HEK293T (cell line): ENCODE measurements around the gene ZPR1.

Experiments
- ARNT ChIP-seq: fragments of 450-650 bp; IDR thresholded peaks from 2 replicates; pipeline ENCODE4 v1.6.1; 2017; ENCODE audit warnings: mild to moderate bottlenecking
- BHLHE40 ChIP-seq: fragments of 450-650 bp; IDR thresholded peaks from 2 replicates; pipeline ENCODE4 v1.6.1; 2016; ENCODE audit warnings: mild to moderate bottlenecking, moderate library complexity, borderline replicate concordance
- FOXK2 ChIP-seq: fragments of 450-650 bp; IDR thresholded peaks from 2 replicates; pipeline ENCODE4 v1.6.1; 2016; ENCODE audit warnings: mild to moderate bottlenecking
- FOXM1 ChIP-seq: fragments of 450-650 bp; IDR thresholded peaks from 2 replicates; pipeline ENCODE4 v1.6.1; 2017; ENCODE audit warnings: mild to moderate bottlenecking, borderline replicate concordance
- HDGF ChIP-seq: fragments of 450-650 bp; IDR thresholded peaks from 2 replicates; pipeline ENCODE4 v1.6.1; 2017; ENCODE audit warnings: antibody characterized with exemption, borderline replicate concordance
- NFRKB ChIP-seq: fragments of 450-650 bp; IDR thresholded peaks from 2 replicates; pipeline ENCODE4 v1.6.1; 2016; ENCODE audit warnings: mild to moderate bottlenecking, moderate library complexity
- PKNOX1 ChIP-seq: fragments of 450-650 bp; IDR thresholded peaks from 2 replicates; pipeline ENCODE4 v1.6.1; 2016

GRCh38 chr11:116812109-116812508, 24.3 kb upstream of the ZPR1 start:
- TF ChIP-seq NFRKB (no peak), HDGF (no peak), BHLHE40 (no peak), ARNT (no peak), FOXM1 (no peak), FOXK2 (no peak), PKNOX1 (no peak)
